ENCODE data around the gene PRMT2.

The PRMT2 gene

DNA sequence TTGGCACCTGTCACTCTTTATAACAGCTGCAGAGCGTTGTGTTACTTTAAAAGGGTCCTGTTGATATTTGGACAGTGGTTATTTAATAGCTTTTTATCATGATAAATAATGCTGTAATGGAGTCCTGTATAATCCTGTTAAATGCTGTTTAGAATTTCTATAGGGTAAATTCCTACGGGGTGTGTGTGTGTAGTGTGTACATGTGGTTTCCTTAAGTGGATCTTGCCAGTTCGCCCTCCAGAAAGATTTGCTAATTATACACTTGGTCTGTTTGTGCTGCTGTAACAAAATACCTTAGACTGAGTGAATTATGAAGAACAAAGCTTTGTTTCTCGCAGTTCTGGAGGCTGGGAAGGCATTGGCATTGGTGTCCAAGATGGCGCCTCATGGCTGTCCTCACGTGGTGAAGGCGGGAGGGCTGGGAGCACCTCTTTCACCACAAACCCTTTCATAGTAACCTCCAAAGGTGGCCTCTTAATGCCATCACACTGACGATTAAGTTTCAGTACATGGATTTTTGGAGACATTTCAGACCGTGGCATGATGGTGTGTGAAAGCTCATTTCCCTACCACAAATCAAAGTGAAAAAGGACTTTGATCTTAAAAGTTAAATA is 11.2 kb downstream of the PRMT2 start:
- DNase-seq, result no peak
- Mint-ChIP-seq H3K36me3 (ENCODE audit: low read depth) (peaks cover 73% of the 10 kb centered on the region), H3K9me3 (no peaks in the 10 kb centered on the region), H3K27ac (no peak overlapping the region), H3K4me1 (no peaks in the 10 kb centered on the region), H3K4me3 (no peak overlapping the region), H3K27me3 (ENCODE audit: low read depth, poor library complexity) (no peaks in the 10 kb centered on the region)
- TF ChIP-seq, protein P1, sequence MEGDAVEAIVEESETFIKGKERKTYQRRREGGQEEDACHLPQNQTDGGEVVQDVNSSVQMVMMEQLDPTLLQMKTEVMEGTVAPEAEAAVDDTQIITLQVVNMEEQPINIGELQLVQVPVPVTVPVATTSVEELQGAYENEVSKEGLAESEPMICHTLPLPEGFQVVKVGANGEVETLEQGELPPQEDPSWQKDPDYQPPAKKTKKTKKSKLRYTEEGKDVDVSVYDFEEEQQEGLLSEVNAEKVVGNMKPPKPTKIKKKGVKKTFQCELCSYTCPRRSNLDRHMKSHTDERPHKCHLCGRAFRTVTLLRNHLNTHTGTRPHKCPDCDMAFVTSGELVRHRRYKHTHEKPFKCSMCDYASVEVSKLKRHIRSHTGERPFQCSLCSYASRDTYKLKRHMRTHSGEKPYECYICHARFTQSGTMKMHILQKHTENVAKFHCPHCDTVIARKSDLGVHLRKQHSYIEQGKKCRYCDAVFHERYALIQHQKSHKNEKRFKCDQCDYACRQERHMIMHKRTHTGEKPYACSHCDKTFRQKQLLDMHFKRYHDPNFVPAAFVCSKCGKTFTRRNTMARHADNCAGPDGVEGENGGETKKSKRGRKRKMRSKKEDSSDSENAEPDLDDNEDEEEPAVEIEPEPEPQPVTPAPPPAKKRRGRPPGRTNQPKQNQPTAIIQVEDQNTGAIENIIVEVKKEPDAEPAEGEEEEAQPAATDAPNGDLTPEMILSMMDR (IDR thresholded peaks at IDR 0.05), result no peak

DNA sequence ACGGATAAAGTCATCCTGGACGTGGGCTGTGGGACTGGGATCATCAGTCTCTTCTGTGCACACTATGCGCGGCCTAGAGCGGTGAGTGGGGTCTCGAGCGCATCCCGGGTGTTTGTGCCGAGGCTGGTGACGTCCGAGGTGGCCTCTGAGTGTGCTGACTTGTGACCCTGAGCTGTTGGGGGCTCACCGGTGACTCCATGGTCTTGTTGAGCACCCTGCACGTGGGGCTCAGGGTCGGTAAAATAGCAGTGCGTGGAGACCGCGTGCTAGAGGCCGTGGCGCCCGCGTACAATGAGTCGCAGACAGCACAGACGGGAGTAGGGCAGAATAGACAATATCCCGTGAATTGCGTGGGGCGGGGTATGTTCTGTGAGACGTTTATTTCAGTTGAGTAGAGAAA is 13.1 kb downstream of the PRMT2 start:
- H3K4me1 Mint-ChIP-seq, result no peaks in the 10 kb centered on the region
- H3K4me3 Mint-ChIP-seq, result no peak overlapping the region
- H3K9me3 Mint-ChIP-seq, result peaks cover 6% of the 10 kb centered on the region
- TF ChIP-seq, protein P1 (IDR thresholded peaks at IDR 0.05), result no peak
- DNase-seq, result no peak
- peaks cover 81% of the 10 kb centered on the region for H3K36me3 Mint-ChIP-seq (ENCODE audit: low read depth)
- H3K27ac Mint-ChIP-seq, result no peak overlapping the region
- H3K27me3 Mint-ChIP-seq (ENCODE audit: low read depth, poor library complexity), result no peaks in the 10 kb centered on the region

DNA sequence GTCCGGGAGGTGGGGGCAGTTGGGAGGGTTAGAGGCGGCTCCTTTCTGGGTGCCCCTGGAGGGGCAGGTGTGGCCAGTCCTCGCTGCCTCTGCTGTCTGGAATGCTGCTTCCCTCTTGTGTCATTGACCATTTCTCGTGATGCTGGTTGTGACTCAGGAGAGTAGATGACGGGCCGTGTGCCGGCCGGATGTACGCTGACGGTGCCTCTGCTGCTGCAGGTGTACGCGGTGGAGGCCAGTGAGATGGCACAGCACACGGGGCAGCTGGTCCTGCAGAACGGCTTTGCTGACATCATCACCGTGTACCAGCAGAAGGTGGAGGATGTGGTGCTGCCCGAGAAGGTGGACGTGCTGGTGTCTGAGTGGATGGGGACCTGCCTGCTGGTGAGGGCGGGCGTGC is 13.9 kb downstream of the PRMT2 start:
- H3K27ac Mint-ChIP-seq, result no peak overlapping the region
- peaks cover 14% of the 10 kb centered on the region for H3K9me3 Mint-ChIP-seq
- H3K4me1 Mint-ChIP-seq, result no peaks in the 10 kb centered on the region
- H3K4me3 Mint-ChIP-seq, result no peak overlapping the region
- TF ChIP-seq, protein P1 (IDR thresholded peaks at IDR 0.05), result no peak
- H3K27me3 Mint-ChIP-seq (ENCODE audit: low read depth, poor library complexity), result no peaks in the 10 kb centered on the region
- H3K36me3 Mint-ChIP-seq (ENCODE audit: low read depth), result peaks cover 81% of the 10 kb centered on the region
- DNase-seq, result no peak

DNA sequence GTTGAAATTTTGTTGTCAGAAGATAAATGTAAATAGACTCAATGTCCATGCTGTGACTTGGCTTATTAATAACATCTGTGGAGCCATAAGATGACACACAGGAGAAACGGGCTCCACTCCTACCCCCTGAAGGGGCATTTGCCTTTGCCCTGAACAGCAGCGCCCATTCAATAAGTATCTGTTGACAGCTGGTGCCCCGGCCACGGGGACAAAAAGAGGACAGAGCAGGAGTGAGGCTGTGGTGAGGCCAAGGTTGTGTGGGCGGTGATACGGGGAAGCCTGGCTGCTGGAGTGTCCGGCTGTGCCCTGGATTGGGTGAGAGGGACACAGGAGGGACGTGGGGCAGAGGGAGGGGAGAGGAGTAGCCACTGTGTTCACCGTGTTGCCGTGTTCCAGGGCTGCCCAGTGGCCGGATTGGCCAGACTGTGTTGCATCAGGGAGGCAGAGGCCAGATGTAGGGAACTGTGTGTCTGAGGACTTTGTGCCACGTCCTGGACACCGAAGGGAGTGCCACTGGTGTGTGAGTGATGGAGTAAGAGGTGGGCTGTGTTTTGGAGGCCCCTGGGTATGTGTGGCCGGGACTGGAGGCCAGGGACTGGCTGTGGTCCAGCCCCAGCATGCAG is 15.1 kb downstream of the PRMT2 start:
- Mint-ChIP-seq H3K27me3 (ENCODE audit: low read depth, poor library complexity) (no peaks in the 10 kb centered on the region), H3K27ac (peak overlapping the region; percentile 72), H3K36me3 (ENCODE audit: low read depth) (peaks cover 81% of the 10 kb centered on the region)

DNA sequence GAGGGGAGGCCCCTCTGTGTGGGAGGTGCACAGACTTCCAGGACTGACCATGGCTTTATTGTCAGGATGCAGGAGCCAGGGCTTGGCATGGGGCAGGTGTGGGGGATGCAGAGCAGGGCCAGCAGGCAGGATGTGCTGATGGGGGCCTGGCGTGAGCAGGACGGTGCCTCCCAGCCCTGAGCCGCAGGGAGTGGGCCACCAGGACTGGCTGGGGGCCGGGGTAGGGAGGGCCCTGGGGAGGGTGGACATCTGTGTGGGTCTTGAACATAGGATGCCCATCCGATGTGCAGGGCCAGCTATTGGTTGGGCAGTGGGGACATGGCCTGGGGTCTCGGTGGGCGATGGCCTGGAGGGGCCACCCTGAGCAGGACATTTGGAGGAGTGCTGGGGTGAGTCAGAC is 15.6 kb downstream of the PRMT2 start:
- Mint-ChIP-seq H3K27ac (peak overlapping the region; percentile 72), H3K27me3 (ENCODE audit: low read depth, poor library complexity) (no peaks in the 10 kb centered on the region), H3K4me3 (no peak overlapping the region), H3K36me3 (ENCODE audit: low read depth) (peaks cover 81% of the 10 kb centered on the region), H3K4me1 (no peaks in the 10 kb centered on the region), H3K9me3 (peaks cover 32% of the 10 kb centered on the region)
- TF ChIP-seq, protein P1 (IDR thresholded peaks at IDR 0.05), result no peak
- DNase-seq, result no peak

More for the DNA sequence above, 15.1 kb downstream of the PRMT2 start:
- TF ChIP-seq, protein P1 (IDR thresholded peaks at IDR 0.05), result no peak
- no peak for DNase-seq
- peaks cover 26% of the 10 kb centered on the region for H3K9me3 Mint-ChIP-seq
- no peak overlapping the region for H3K4me3 Mint-ChIP-seq
- no peaks in the 10 kb centered on the region for H3K4me1 Mint-ChIP-seq

DNA sequence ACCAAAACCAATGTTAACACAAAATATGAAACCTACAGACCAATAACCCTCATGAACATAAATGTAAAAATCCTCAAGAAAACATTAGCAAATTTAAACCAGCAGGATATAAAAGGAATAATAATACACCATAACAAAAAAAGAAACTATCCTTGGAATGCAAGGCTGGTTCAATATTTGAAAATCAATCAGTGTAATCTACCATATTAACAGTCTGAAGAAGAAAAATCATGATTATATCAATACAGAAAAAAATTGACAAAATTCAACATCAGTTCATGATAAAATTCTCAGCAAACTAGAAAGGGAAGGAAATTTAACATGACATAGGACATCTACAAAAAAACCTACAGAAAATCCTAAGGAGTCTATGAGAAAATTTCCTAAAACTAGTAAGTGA is 19.8 kb downstream of the PRMT2 start:
- no peak overlapping the region for H3K4me3 Mint-ChIP-seq
- DNase-seq, result no peak
- H3K27ac Mint-ChIP-seq, result no peak overlapping the region
- H3K9me3 Mint-ChIP-seq, result peaks cover 42% of the 10 kb centered on the region
- H3K27me3 Mint-ChIP-seq (ENCODE audit: low read depth, poor library complexity), result no peaks in the 10 kb centered on the region
- TF ChIP-seq, protein P1 (IDR thresholded peaks at IDR 0.05), result no peak
- peaks cover 83% of the 10 kb centered on the region for H3K36me3 Mint-ChIP-seq (ENCODE audit: low read depth)
- H3K4me1 Mint-ChIP-seq, result peaks cover 2% of the 10 kb centered on the region

All from nephron progenitor cell (in vitro differentiated cells).